GM19463 (cell line): ENCODE results near the gene INPP5A.
"Not testable (repeated sequence)": the region's sequence is repeated elsewhere in the genome, so short reads cannot be mapped to it uniquely, and the experiment has no call there.

Experiments used
- ATAC-seq: cut with Tn5 transposase; IDR thresholded peaks from one replicate; pipeline ENCODE4 v1.9.1; 2021; ENCODE audit warnings: mild to moderate bottlenecking, moderate library complexity; ENCODE audit not compliant: unreplicated experiment

Gene INPP5A

GRCh38 chr10:132559538-132559937 lies 22.0 kb downstream of the INPP5A start:
- no peak for ATAC-seq

GRCh38 chr10:132560241-132560731 lies 22.7 kb downstream of the INPP5A start:
- no peak for ATAC-seq

- ATAC-seq, result no peak
These were observed 24.8 kb downstream of the INPP5A start for GRCh38 chr10:132562177-132562915.

- ATAC-seq, result no peak
These were observed 25.4 kb downstream of the INPP5A start for GRCh38 chr10:132562916-132563456.

- ATAC-seq, result peak; percentile 87
These were observed 26.1 kb downstream of the INPP5A start for GRCh38 chr10:132563485-132564248.

GRCh38 chr10:132564249-132564605 lies 26.6 kb downstream of the INPP5A start:
- no peak for ATAC-seq

GRCh38 chr10:132564690-132565089 lies 27.1 kb downstream of the INPP5A start:
- ATAC-seq, result no peak

- ATAC-seq, result no peak
These were observed 28.1 kb downstream of the INPP5A start for GRCh38 chr10:132565516-132566209.

- ATAC-seq, result no peak
These were observed 29.3 kb downstream of the INPP5A start for GRCh38 chr10:132566892-132567291.

GRCh38 chr10:132570265-132570664 lies 32.7 kb downstream of the INPP5A start:
- ATAC-seq, result no peak

- ATAC-seq, result peak; percentile 41
These were observed 33.4 kb downstream of the INPP5A start for GRCh38 chr10:132570771-132571649.

GRCh38 chr10:132571650-132572544 lies 34.3 kb downstream of the INPP5A start:
- peak; percentile 60 for ATAC-seq

GRCh38 chr10:132572545-132572937 lies 35.0 kb downstream of the INPP5A start:
- no peak for ATAC-seq

GRCh38 chr10:132572946-132573345 lies 35.4 kb downstream of the INPP5A start:
- ATAC-seq, result not testable (repeated sequence)

GRCh38 chr10:132574288-132574687 lies 36.7 kb downstream of the INPP5A start:
- ATAC-seq, result no peak

GRCh38 chr10:132574783-132575319 lies 37.3 kb downstream of the INPP5A start:
- ATAC-seq, result no peak

GRCh38 chr10:132575320-132576201 lies 38.0 kb downstream of the INPP5A start:
- ATAC-seq, result peak; percentile 28
